DND-41 (cell line): ENCODE results near the gene KCNMB1.

ENCODE experiments used
- ATAC-seq: fragments of 200-7000 bp; cut with Tn5 transposase; 3 replicates; pipeline ENCODE4 v1.9.1; 2021; ENCODE audit warnings: low read depth; ENCODE audit not compliant: insufficient read depth
- DNase-seq: peaks from one replicate; pipeline ENCODE4 v3.0.0-alpha.2; 2020
- H2AFZ ChIP-seq: 2 replicates; pipeline ENCODE4 v1.6.0; 2012; ENCODE audit warnings: low read depth, low read length
- H3K27ac ChIP-seq: 2 replicates; pipeline ENCODE4 v1.5.1; 2012; ENCODE audit warnings: low read length, inconsistent platforms
- H3K27me3 ChIP-seq: fragments of 200-600 bp; sonication (generic); 2 replicates; pipeline ENCODE4 v1.6.0; 2012; ENCODE audit warnings: low read length, mild to moderate bottlenecking, inconsistent platforms; ENCODE audit not compliant: insufficient read depth, poor library complexity
- H3K36me3 ChIP-seq: 2 replicates; pipeline ENCODE4 v1.5.1; 2012; ENCODE audit warnings: low read length, inconsistent platforms; ENCODE audit not compliant: insufficient read depth
- H3K4me1 ChIP-seq: 2 replicates; pipeline ENCODE4 v1.5.1; 2012; ENCODE audit warnings: mild to moderate bottlenecking, low read length; ENCODE audit not compliant: insufficient read depth
- H3K4me2 ChIP-seq: 2 replicates; pipeline ENCODE4 v1.6.0; 2012; ENCODE audit warnings: mild to moderate bottlenecking, moderate library complexity, low read length, inconsistent platforms; ENCODE audit not compliant: insufficient read depth
- H3K4me3 ChIP-seq, 2 experiments: fragments of 200-600 bp in 1 of 2; shearing (Covaris generic) in 1 of 2; 2 replicates each; pipeline ENCODE4 v1.5.1; 2012 to 2016; ENCODE audit warnings: inconsistent platforms in 2 of 2, low read length in 2 of 2, mild to moderate bottlenecking in 2 of 2, low read depth in 1 of 2, moderate library complexity in 1 of 2
- H3K79me2 ChIP-seq: 2 replicates; pipeline ENCODE4 v1.6.0; 2012; ENCODE audit warnings: low read length, inconsistent platforms; ENCODE audit not compliant: insufficient read depth
- H3K9ac ChIP-seq: 2 replicates; pipeline ENCODE4 v1.6.0; 2012; ENCODE audit warnings: low read depth, mild to moderate bottlenecking, inconsistent platforms, low read length, moderate library complexity
- H3K9me3 ChIP-seq: 2 replicates; pipeline ENCODE4 v1.5.1; 2012; ENCODE audit warnings: low read length, moderate library complexity, mild to moderate bottlenecking, inconsistent platforms; ENCODE audit not compliant: insufficient read depth, severe bottlenecking
- H4K20me1 ChIP-seq: 2 replicates; pipeline ENCODE4 v1.6.0; 2012; ENCODE audit warnings: low read length; ENCODE audit not compliant: insufficient read depth
- CTCF ChIP-seq: IDR thresholded peaks from 2 replicates; pipeline ENCODE4 v1.5.1; 2012; ENCODE audit warnings: borderline replicate concordance, low read length, moderate library complexity, mild to moderate bottlenecking; ENCODE audit not compliant: poor library complexity, severe bottlenecking; ENCODE audit errors: extremely low read depth
- EZH2 ChIP-seq: IDR thresholded peaks from 3 replicates; pipeline ENCODE4 v1.6.1; 2012; ENCODE audit warnings: borderline replicate concordance, low read depth, mild to moderate bottlenecking, moderate library complexity, low read length, inconsistent platforms; ENCODE audit not compliant: severe bottlenecking

Gene KCNMB1

GRCh38 chr5:170408877-170409660 is 19.9 kb upstream of the KCNMB1 start:
- Histone ChIP-seq H3K79me2 (no peaks in the 10 kb centered on the region), H2AFZ (no peak overlapping the region), H3K4me3 (no peak overlapping the region), H3K9me3 (no peaks in the 10 kb centered on the region), H3K4me1 (no peaks in the 10 kb centered on the region), H4K20me1 (no peaks in the 10 kb centered on the region), H3K27ac (no peak overlapping the region), H3K27me3 (peaks cover 6% of the 10 kb centered on the region), H3K36me3 (no peaks in the 10 kb centered on the region), H3K9ac (no peak overlapping the region), H3K4me2 (no peak overlapping the region)
- no peak for TF ChIP-seq EZH2
- TF ChIP-seq CTCF = no peak
- no peak for ATAC-seq
- no peak for DNase-seq

DNA sequence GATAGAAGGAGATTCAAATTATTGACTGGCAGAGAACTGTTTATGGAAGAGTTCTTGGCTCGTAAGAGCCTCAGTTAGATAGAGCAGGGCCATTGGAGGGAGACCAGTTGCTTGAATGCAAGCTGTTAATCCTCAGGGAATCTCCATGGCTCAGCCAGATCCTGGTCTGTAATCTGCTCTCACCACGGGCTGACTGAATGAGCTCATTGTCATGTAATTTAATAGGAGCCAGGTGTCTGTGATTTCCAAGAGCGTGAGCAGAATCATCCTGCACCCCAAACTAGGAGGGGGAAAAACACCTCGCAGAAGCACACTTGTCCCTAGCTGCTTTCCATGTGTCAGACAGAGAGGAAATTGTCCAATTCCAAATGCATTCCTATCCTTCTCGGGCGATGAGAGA is 19.1 kb upstream of the KCNMB1 start:
- H3K4me1 ChIP-seq = no peaks in the 10 kb centered on the region
- H3K27ac ChIP-seq = no peak overlapping the region
- H2AFZ ChIP-seq = no peak overlapping the region
- no peaks in the 10 kb centered on the region for H4K20me1 ChIP-seq
- ATAC-seq = no peak
- no peak overlapping the region for H3K9ac ChIP-seq
- no peak for DNase-seq
- no peak for TF ChIP-seq CTCF
- TF ChIP-seq EZH2 = no peak
- no peaks in the 10 kb centered on the region for H3K36me3 ChIP-seq
- no peak overlapping the region for H3K4me2 ChIP-seq
- H3K9me3 ChIP-seq = no peaks in the 10 kb centered on the region
- H3K27me3 ChIP-seq = peaks cover 10% of the 10 kb centered on the region
- no peaks in the 10 kb centered on the region for H3K79me2 ChIP-seq
- no peak overlapping the region for H3K4me3 ChIP-seq

DNA sequence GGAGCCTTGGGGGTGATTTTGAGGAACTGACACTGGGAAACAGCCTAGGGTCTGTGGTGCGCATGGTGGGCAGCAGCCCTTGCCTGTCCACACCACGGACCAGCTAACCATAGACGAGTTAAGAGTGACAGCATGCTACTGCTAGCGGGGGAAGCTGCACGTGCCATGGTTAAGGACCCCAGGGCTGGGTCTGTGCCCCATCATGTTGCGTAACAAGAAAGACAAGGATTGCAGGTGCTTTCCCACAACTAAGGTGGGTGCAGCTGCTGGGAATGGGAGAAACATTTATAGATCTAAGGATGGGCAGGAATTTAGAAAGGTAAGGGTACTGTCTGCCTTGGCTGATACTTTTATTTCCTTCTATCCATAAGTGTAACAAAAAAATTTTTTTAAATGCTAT is 17.9 kb upstream of the KCNMB1 start:
- Histone ChIP-seq H3K27me3 (peaks cover 13% of the 10 kb centered on the region), H3K4me3 (no peak overlapping the region), H2AFZ (no peak overlapping the region), H4K20me1 (no peaks in the 10 kb centered on the region), H3K9ac (no peak overlapping the region), H3K36me3 (no peaks in the 10 kb centered on the region), H3K4me2 (no peak overlapping the region), H3K27ac (no peak overlapping the region), H3K4me1 (no peaks in the 10 kb centered on the region), H3K9me3 (no peaks in the 10 kb centered on the region), H3K79me2 (no peaks in the 10 kb centered on the region)
- ATAC-seq (no peak), DNase-seq (no peak)
- TF ChIP-seq EZH2 = no peak
- TF ChIP-seq CTCF = no peak

DNA sequence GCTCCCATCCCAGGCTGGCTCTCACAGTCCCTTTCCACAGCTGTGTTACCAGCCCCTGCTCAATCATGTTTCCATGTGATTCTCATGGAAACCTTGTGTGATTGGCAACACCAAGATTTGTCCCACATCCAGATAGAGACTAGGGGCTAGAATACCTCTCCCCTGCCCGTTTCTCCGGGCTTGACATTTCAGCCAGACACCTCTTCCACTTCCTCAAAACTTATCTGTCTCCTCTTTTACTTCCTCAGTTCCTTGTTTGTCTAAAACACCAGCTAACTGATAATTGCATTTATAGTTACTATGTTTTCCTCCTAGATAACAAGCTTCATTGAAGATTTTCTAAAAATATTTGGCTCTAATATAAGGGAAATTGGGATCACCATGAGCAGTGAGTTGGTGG is 16.6 kb upstream of the KCNMB1 start:
- Histone ChIP-seq H3K9ac (no peak overlapping the region), H3K36me3 (no peaks in the 10 kb centered on the region), H3K4me2 (no peak overlapping the region), H3K79me2 (no peaks in the 10 kb centered on the region), H3K27ac (no peak overlapping the region), H4K20me1 (no peaks in the 10 kb centered on the region), H3K27me3 (peaks cover 13% of the 10 kb centered on the region), H3K4me1 (no peaks in the 10 kb centered on the region), H3K4me3 (no peak overlapping the region), H3K9me3 (no peaks in the 10 kb centered on the region), H2AFZ (no peak overlapping the region)
- ATAC-seq (no peak), DNase-seq (no peak)
- TF ChIP-seq CTCF (no peak), EZH2 (no peak)
